HFFc6 (cell line): ENCODE measurements around the gene CRPPA. TPM values are rescaled to one million over a fixed set of nuclear protein-coding genes. Genes with fewer than 3 reads are reported as not detected.
A peak's percentile ranks its signal among the peaks of the same experiment; 100 is the strongest.

Experiments
- DNase-seq: peaks from one replicate; pipeline ENCODE4 v3.0.0-alpha.2; 2018
- H3K27ac Mint-ChIP-seq: 2 replicates; pipeline ENCODE4 v1.8.0; 2020; ENCODE audit warnings: mild to moderate bottlenecking, mixed read lengths
- H3K27me3 Mint-ChIP-seq: 2 replicates; pipeline ENCODE4 v1.8.0; 2021; ENCODE audit warnings: mild to moderate bottlenecking, moderate library complexity, mixed read lengths; ENCODE audit not compliant: insufficient read depth
- H3K36me3 Mint-ChIP-seq: 2 replicates; pipeline ENCODE4 v1.8.0; 2021; ENCODE audit warnings: low read depth, mixed read lengths
- H3K4me1 Mint-ChIP-seq: 2 replicates; pipeline ENCODE4 v1.8.0; 2020; ENCODE audit warnings: low read depth, mixed read lengths
- H3K4me3 Mint-ChIP-seq: 2 replicates; pipeline ENCODE4 v1.8.0; 2020; ENCODE audit warnings: mild to moderate bottlenecking, moderate library complexity, mixed read lengths
- H3K9me3 Mint-ChIP-seq: 2 replicates; pipeline ENCODE4 v1.8.0; 2020; ENCODE audit warnings: mild to moderate bottlenecking, mixed read lengths
- total RNA-seq, 6 experiments: library from RNA; stranded (reverse); fragmentation: NEBNext Ultra II Directional; extraction: Animal tissue kit (Norgen Biotek cat#: 25700); gene quantifications; 2 replicates in 1 of 6; 3 replicates in 5 of 6; pipeline ENCODE4 v1.2.3, GENCODE V29; 2021
- TF ChIP-seq, protein P1 (sequence below): fragments of 200-600 bp; sonication (generic); IDR thresholded peaks from 2 replicates; pipeline ENCODE4 v1.5.0; 2021; ENCODE audit warnings: antibody characterized with exemption, mild to moderate bottlenecking

CRPPA gene
- total RNA-seq, 6 experiments from 2014 or later, result 2.3 to 3.1 (median 2.5) TPM

DNA sequence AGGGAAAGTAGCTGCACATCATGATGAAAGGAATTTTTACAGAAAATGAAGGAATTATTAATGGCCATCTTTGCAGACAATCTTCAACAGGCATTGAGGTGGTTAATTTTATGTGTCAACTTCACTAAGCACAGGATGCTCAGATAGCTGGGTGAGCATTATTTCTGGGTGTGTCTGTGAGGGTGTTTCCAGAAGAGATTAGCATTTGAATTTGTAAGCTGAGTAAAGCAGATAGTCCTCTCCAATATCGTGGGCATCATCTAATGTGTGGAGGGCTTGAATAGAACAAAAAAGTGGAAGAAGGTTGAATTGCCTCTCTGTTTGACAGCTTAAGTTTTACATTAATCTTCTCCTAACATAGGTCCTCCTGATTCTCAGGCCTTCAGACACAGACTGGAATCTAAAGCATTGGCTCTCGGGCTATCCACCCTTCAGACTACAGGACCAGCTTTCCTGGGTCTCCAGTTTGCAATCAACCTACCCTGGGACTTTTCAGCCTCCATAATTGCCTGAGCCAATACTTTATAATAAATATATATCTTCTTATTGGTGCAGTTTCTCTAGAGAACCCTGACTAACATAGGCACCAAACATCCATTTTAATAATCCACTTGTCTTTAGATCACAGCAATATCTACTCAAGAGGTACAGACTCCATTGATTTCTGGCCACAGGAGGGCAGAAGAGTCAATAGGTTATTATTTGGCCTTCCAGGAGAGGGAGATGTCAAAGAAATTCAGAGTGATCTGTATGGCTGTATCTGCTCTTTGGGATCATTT is 10.5 kb upstream of the CRPPA start:
- Mint-ChIP-seq H3K4me3 (no peak overlapping the region), H3K27me3 (no peaks in the 10 kb centered on the region), H3K4me1 (peaks cover 52% of the 10 kb centered on the region), H3K9me3 (no peaks in the 10 kb centered on the region), H3K36me3 (no peaks in the 10 kb centered on the region; the same call in 1 of the 2 replicates), H3K27ac (no peak overlapping the region)
- TF ChIP-seq, protein P1, sequence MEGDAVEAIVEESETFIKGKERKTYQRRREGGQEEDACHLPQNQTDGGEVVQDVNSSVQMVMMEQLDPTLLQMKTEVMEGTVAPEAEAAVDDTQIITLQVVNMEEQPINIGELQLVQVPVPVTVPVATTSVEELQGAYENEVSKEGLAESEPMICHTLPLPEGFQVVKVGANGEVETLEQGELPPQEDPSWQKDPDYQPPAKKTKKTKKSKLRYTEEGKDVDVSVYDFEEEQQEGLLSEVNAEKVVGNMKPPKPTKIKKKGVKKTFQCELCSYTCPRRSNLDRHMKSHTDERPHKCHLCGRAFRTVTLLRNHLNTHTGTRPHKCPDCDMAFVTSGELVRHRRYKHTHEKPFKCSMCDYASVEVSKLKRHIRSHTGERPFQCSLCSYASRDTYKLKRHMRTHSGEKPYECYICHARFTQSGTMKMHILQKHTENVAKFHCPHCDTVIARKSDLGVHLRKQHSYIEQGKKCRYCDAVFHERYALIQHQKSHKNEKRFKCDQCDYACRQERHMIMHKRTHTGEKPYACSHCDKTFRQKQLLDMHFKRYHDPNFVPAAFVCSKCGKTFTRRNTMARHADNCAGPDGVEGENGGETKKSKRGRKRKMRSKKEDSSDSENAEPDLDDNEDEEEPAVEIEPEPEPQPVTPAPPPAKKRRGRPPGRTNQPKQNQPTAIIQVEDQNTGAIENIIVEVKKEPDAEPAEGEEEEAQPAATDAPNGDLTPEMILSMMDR, result peak; percentile 69
- peak; percentile 19 for DNase-seq

DNA sequence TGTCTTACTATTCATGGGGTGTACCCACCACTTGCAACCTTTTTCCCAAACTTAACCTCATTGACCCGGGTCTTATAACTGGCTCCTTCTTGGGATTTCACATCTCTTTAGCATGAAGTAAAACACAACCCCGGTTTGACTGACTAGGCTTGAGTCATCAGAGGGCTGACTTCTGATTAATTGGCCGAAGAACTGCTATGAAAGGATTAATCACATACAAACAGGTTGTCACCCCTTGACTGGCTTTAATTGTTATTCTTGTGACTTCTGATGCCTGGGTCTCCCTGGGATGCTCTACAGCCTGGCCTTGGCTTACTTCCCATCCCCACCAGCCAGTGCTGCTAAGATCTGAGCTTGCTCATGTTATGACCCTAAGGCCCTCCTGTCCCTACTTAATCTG is 8.8 kb upstream of the CRPPA start:
- no peaks in the 10 kb centered on the region for H3K9me3 Mint-ChIP-seq
- peak overlapping the region; percentile 52 for H3K4me3 Mint-ChIP-seq
- H3K36me3 Mint-ChIP-seq, result no peaks in the 10 kb centered on the region; the same call in 1 of the 2 replicates
- H3K27me3 Mint-ChIP-seq, result no peaks in the 10 kb centered on the region
- H3K27ac Mint-ChIP-seq, result peak overlapping the region; percentile 73
- H3K4me1 Mint-ChIP-seq, result peaks cover 66% of the 10 kb centered on the region
- peak; percentile 20 for DNase-seq
- TF ChIP-seq, protein P1, result no peak

DNA sequence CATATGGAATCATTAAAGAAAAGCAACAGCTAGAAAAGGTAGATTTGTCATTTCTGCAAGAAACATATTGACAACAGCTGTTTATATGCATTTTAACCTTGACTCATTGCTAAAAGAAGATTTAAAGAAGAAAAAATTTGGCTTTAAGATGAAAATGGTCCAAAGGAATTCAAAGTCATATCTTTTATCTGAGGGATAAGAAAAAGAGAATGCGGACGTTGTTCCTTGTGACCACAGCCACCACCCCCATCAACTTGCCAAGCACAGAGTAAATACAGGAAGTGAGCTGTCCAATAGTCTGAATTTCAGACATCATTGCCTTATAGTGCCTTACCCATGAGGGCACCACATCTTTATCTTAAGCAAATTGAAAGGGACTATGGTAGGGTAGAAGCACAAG is 7.3 kb upstream of the CRPPA start:
- peak overlapping the region; percentile 50 for H3K27ac Mint-ChIP-seq
- no peaks in the 10 kb centered on the region; the same call in 1 of the 2 replicates for H3K36me3 Mint-ChIP-seq
- no peaks in the 10 kb centered on the region for H3K9me3 Mint-ChIP-seq
- peaks cover 61% of the 10 kb centered on the region for H3K4me1 Mint-ChIP-seq
- no peaks in the 10 kb centered on the region for H3K27me3 Mint-ChIP-seq
- H3K4me3 Mint-ChIP-seq, result peak overlapping the region; percentile 50
- DNase-seq, result peak; percentile 81
- TF ChIP-seq, protein P1, result no peak

DNA sequence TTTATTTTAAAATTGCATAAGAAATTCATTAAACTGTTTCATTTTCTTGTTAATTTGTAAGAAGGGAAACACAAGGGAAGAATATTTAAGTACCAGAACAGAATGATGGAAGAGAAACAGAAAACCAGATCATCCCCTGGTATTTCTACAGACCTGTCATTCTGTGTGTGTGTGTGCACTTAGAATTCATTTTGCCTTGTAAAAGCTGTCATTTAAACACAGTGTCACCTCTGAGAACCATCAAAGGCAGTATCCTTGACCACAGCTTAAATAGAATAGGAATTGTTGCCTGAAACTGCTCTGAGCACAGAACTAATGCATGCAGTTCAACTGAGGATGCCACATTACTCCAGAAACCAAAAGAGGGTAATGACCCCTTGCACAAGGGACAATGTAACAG is 6.8 kb upstream of the CRPPA start:
- H3K36me3 Mint-ChIP-seq, result no peaks in the 10 kb centered on the region; the same call in 1 of the 2 replicates
- TF ChIP-seq, protein P1, result no peak

DNA sequence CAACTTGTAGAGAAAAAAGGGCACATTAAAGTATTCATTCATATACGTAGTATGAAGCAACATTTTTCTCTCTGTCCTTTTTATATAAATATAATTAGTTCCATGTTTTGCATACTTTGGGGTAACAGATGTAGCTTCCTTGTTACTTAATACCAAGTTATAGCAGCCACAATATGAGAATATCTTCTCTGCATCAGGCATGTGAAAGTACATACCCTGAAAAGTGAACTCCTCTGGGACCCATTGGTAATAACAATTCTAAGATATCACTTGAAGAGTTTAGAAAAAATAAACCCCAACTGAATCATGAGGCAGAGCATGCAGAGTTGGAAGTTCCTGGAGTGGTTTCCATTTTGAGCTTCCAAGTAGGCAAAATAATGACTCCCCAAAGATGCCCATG is 2.4 kb upstream of the CRPPA start:
- H3K36me3 Mint-ChIP-seq, result peaks cover 6% of the 10 kb centered on the region
- TF ChIP-seq, protein P1, result no peak
- no peak for DNase-seq
- H3K4me1 Mint-ChIP-seq, result peaks cover 59% of the 10 kb centered on the region
- H3K27ac Mint-ChIP-seq, result peak overlapping the region; percentile 18; the same call in 1 of the 2 replicates
- H3K27me3 Mint-ChIP-seq, result peaks cover 5% of the 10 kb centered on the region; the same call in 1 of the 2 replicates
- H3K4me3 Mint-ChIP-seq, result no peak overlapping the region
- no peaks in the 10 kb centered on the region for H3K9me3 Mint-ChIP-seq

More for the DNA sequence above, 6.8 kb upstream of the CRPPA start:
- Mint-ChIP-seq H3K4me1 (peaks cover 56% of the 10 kb centered on the region), H3K4me3 (peak overlapping the region; percentile 50), H3K27me3 (no peaks in the 10 kb centered on the region), H3K27ac (peak overlapping the region; percentile 50), H3K9me3 (no peaks in the 10 kb centered on the region)
- no peak for DNase-seq
